DOHH2 (cell line): ENCODE measurements around the gene H3-3A.
A peak's percentile ranks its signal among the peaks of the same experiment; 100 is the strongest.

Experiments used
- H3F3A ChIP-seq: fragments of 200-600 bp; sonication (generic), shearing (Covaris generic); 2 replicates; pipeline ENCODE4 v1.6.0; 2016; ENCODE audit warnings: antibody characterized with exemption, mild to moderate bottlenecking; ENCODE audit not compliant: control insufficient read depth, insufficient read depth
- H3K27ac ChIP-seq: fragments of 200-600 bp; sonication (generic); 2 replicates; pipeline ENCODE4 v1.5.1; 2014; ENCODE audit warnings: low read depth, mild to moderate bottlenecking, low read length, moderate library complexity
- H3K27me3 ChIP-seq: fragments of 200-600 bp; sonication (generic); 2 replicates; pipeline ENCODE4 v1.6.1; 2014; ENCODE audit warnings: mild to moderate bottlenecking, low read length, mixed read lengths; ENCODE audit not compliant: control insufficient read depth
- H3K36me3 ChIP-seq: fragments of 200-600 bp; sonication (generic); 2 replicates; pipeline ENCODE4 v1.6.1; 2014; ENCODE audit warnings: mild to moderate bottlenecking, low read length, moderate library complexity, mixed read lengths; ENCODE audit not compliant: control insufficient read depth
- H3K4me1 ChIP-seq: fragments of 200-600 bp; sonication (generic); 2 replicates; pipeline ENCODE4 v1.6.1; 2014; ENCODE audit warnings: mild to moderate bottlenecking, low read length, mixed read lengths; ENCODE audit not compliant: control insufficient read depth
- H3K4me2 ChIP-seq: fragments of 200-600 bp; sonication (generic); 2 replicates; pipeline ENCODE4 v1.6.0; 2014; ENCODE audit warnings: mild to moderate bottlenecking, low read length, moderate library complexity
- H3K4me3 ChIP-seq: fragments of 200-600 bp; sonication (generic); 2 replicates; pipeline ENCODE4 v1.5.1; 2014; ENCODE audit warnings: mild to moderate bottlenecking, low read length, mixed read lengths
- H3K79me2 ChIP-seq: fragments of 200-600 bp; sonication (generic); 2 replicates; pipeline ENCODE4 v1.6.1; 2014; ENCODE audit warnings: mild to moderate bottlenecking, low read length, mixed read lengths; ENCODE audit not compliant: control insufficient read depth
- H3K9me2 ChIP-seq: fragments of 200-600 bp; sonication (generic); replicated peaks from 2 replicates; pipeline ENCODE4 v1.6.1; 2014; ENCODE audit warnings: mild to moderate bottlenecking, low read length, mixed read lengths; ENCODE audit not compliant: control insufficient read depth
- H3K9me3 ChIP-seq: fragments of 200-600 bp; sonication (generic); 2 replicates; pipeline ENCODE4 v1.6.1; 2014; ENCODE audit warnings: antibody characterized with exemption, low read length, mixed read lengths; ENCODE audit not compliant: control insufficient read depth, insufficient read depth
- H4K20me1 ChIP-seq: fragments of 200-600 bp; sonication (generic); 2 replicates; pipeline ENCODE4 v1.6.0; 2014; ENCODE audit warnings: low read depth, mild to moderate bottlenecking, antibody characterized with exemption, low read length, moderate library complexity; ENCODE audit not compliant: control insufficient read depth, insufficient read depth
- EZH2phosphoT487 ChIP-seq: fragments of 200-600 bp; sonication (generic); IDR thresholded peaks from 2 replicates; pipeline ENCODE4 v1.6.1; 2017; ENCODE audit warnings: borderline replicate concordance, mild to moderate bottlenecking, antibody characterized with exemption, low read length, moderate library complexity, mixed read lengths
- TF ChIP-seq, protein P1 (sequence below): fragments of 200-600 bp; sonication (generic); IDR thresholded peaks from one replicate; pipeline ENCODE4 v1.5.1; 2014; ENCODE audit warnings: antibody characterized with exemption, mild to moderate bottlenecking, low read depth, low read length; ENCODE audit not compliant: poor library complexity, severe bottlenecking

H3-3A gene

DNA sequence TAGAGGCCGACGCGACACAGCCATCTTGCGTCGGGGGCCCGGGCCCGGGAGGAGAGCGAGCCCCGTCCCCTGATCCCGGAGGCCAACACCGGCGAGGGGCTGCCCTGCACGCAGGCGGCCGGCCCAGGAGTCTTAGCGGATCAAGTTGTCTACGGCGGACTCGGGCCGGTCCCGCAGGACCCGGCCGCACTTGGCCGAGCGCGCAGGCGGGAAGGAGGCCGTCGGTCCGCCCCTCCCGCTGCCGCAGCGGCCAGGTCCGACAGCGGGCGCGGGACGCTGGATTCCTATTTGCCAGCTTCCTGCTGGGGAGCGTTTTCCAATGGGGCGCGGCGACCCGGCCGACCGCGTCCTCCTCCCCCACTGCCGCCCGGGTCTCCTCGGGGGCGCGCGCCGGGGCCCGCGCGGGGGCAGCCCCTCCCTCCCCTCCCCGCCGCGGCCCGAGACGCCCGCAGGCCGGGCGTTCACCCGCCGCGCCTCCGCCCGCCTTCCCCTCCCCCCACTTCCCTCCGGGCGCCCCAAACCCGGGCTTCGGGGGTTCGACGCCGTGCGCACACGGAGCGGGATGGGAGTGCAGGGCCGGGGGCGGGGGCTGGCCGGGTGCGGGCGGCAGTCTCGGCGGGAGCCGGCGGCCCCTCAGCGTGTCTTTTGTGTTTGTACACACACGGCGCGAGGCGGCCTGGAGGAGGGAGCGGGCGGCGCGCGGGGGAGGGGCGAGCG lies 517 bp upstream of the H3-3A start:
- H4K20me1 ChIP-seq = peaks cover 31% of the 10 kb centered on the region
- H3K27ac ChIP-seq = peak overlapping the region; percentile 59
- no peaks in the 10 kb centered on the region for H3K9me2 ChIP-seq
- no peaks in the 10 kb centered on the region for H3K9me3 ChIP-seq
- no peaks in the 10 kb centered on the region for H3K27me3 ChIP-seq
- peaks cover 44% of the 10 kb centered on the region for H3K79me2 ChIP-seq
- peaks cover 26% of the 10 kb centered on the region for H3K4me1 ChIP-seq
- peaks cover 29% of the 10 kb centered on the region for H3F3A ChIP-seq
- H3K4me2 ChIP-seq = peak overlapping the region; percentile 72
- H3K4me3 ChIP-seq = peak overlapping the region; percentile 78
- peaks cover 46% of the 10 kb centered on the region for H3K36me3 ChIP-seq
- TF ChIP-seq EZH2phosphoT487 = no peak
- TF ChIP-seq, protein P1, sequence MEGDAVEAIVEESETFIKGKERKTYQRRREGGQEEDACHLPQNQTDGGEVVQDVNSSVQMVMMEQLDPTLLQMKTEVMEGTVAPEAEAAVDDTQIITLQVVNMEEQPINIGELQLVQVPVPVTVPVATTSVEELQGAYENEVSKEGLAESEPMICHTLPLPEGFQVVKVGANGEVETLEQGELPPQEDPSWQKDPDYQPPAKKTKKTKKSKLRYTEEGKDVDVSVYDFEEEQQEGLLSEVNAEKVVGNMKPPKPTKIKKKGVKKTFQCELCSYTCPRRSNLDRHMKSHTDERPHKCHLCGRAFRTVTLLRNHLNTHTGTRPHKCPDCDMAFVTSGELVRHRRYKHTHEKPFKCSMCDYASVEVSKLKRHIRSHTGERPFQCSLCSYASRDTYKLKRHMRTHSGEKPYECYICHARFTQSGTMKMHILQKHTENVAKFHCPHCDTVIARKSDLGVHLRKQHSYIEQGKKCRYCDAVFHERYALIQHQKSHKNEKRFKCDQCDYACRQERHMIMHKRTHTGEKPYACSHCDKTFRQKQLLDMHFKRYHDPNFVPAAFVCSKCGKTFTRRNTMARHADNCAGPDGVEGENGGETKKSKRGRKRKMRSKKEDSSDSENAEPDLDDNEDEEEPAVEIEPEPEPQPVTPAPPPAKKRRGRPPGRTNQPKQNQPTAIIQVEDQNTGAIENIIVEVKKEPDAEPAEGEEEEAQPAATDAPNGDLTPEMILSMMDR = no peak

- Histone ChIP-seq H3K27me3 (no peaks in the 10 kb centered on the region), H3K79me2 (peaks cover 58% of the 10 kb centered on the region), H4K20me1 (peaks cover 42% of the 10 kb centered on the region), H3F3A (peaks cover 37% of the 10 kb centered on the region), H3K36me3 (peaks cover 60% of the 10 kb centered on the region), H3K4me1 (peaks cover 26% of the 10 kb centered on the region), H3K27ac (peak overlapping the region; percentile 94), H3K4me3 (peak overlapping the region; percentile 85), H3K9me3 (no peaks in the 10 kb centered on the region), H3K9me2 (no peaks in the 10 kb centered on the region), H3K4me2 (peak overlapping the region; percentile 77)
- TF ChIP-seq EZH2phosphoT487 = no peak
- TF ChIP-seq, protein P1 = no peak
These were observed 884 bp downstream of the H3-3A start for GRCh38 chr1:226063224-226063976.

DNA sequence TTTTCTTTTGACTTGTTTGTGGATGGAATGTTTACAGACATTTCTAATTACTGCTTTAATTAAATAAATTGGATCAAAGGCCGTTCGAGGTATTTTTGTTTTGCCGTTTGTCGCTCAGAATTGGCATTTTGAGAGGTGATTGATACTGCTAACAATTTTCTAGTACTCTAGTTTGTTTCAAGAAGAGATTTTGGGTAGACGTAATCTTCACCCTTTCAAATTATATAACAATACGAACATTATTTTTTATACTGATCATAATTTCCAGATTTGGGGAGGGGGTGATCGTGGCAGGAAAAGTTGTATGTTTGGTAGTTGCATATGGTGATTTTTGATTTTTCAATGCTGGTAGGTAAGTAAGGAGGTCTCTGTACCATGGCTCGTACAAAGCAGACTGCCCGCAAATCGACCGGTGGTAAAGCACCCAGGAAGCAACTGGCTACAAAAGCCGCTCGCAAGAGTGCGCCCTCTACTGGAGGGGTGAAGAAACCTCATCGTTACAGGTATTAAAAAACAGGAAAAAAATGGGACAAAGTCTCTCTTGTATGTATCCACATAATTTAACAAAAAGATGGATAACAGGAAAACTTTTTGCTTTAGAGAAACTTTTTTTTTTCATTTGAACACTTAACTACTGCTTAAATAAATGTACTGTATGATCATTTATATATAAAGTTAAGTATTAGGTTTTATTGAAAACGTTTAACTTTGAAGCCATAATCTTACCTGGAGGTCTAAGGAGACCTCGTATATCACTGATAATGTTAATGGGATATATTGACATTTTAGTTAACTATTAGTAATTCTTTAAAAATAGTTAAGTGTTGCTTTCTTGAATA lies 1.7 kb downstream of the H3-3A start:
- no peaks in the 10 kb centered on the region for H3K27me3 ChIP-seq
- peak overlapping the region; percentile 85 for H3K4me3 ChIP-seq
- peaks cover 39% of the 10 kb centered on the region for H3F3A ChIP-seq
- peaks cover 68% of the 10 kb centered on the region for H3K36me3 ChIP-seq
- H3K27ac ChIP-seq = peak overlapping the region; percentile 94
- no peaks in the 10 kb centered on the region for H3K9me2 ChIP-seq
- no peak for TF ChIP-seq EZH2phosphoT487
- TF ChIP-seq, protein P1 = peak; percentile 73
- peaks cover 26% of the 10 kb centered on the region for H3K4me1 ChIP-seq
- peaks cover 47% of the 10 kb centered on the region for H4K20me1 ChIP-seq
- H3K9me3 ChIP-seq = no peaks in the 10 kb centered on the region
- peak overlapping the region; percentile 77 for H3K4me2 ChIP-seq
- H3K79me2 ChIP-seq = peaks cover 66% of the 10 kb centered on the region
